GM20000 (cell line): Measurements from ENCODE around the gene SPTBN4.
A peak's percentile ranks its signal among the peaks of the same experiment; 100 is the strongest.

ENCODE experiments used
- DNase-seq: peaks from one replicate; pipeline ENCODE4 v3.0.0; 2012; ENCODE audit warnings: low spot score
- CTCF ChIP-seq: IDR thresholded peaks from 2 replicates; pipeline ENCODE4 v1.5.1; 2012; ENCODE audit warnings: mild to moderate bottlenecking, control low read depth; ENCODE audit errors: extremely low read depth, missing control alignments

The SPTBN4 gene

DNA sequence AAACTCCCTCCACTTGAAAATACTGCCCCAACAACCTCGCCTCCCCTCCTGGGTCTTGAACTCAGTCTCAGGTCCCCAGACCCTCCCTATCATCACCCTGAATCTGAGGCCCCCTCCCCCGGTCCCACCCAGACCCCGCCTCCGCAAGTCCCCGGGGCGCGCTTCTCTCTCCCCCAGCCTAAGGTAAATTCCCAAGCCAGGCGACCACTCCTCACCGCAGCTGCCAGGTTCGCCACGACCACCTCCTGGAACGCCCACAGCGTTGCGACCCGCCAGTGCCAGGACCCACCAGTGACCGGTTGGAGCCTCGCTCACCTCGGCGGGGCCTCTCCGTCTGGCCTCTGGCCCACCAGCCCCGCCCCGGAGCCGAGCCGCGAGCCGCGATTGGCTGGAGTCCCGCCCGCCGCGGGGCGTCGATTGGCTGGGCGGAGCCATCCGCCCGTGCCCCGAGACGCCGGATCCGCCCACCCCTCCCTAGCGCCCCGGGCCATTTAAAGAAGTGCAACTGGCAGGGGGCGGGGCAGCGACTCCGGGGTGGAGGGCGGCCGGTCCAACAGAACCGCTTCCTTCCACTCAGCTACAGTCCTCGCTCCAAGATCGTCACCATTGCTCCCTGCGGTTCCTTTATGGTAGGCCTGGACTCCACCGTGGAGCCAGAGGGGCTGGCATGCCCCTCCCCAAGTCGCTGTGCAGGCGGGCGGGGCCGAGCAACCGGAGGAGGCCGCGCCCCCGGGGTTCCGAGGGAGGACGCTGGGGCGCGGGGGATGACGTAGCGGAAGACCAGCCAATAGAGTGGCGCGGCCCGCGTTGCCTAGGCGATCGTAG, 22.6 kb upstream of the SPTBN4 start, which contains the start of gene SERTAD3:
Gene SERTAD3, minus strand, starts transcription at position 336 of the 825 bp plus-strand sequence. CDS start 2,255 bp downstream, outside the sequence.
- no peak for TF ChIP-seq CTCF
- DNase-seq: peak; percentile 98

DNA sequence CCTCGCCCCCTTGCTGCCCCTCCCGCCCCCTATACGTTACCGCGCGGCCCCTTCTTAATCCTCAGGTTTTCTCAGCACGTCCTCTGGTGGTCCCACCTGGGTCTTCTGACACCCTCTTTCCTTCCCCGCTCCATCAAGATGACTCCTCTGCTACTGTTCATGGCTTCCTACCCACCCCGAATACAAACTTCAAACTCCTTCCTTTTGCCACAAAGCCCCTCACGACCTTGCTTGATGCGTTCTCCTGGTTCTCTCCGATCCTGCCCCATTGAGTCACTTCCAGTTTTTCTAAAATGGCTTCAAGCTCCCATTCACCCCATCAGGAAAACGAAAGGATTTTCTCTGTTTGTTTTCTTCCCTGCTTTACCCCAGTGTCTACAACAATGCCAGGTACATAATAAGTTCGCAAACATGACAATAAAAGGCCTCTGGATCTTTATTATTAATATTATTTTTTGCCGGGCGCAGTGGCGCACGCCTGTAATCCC, 21.9 kb upstream of the SPTBN4 start:
- TF ChIP-seq CTCF: peak; percentile 5
- no peak for DNase-seq

DNA sequence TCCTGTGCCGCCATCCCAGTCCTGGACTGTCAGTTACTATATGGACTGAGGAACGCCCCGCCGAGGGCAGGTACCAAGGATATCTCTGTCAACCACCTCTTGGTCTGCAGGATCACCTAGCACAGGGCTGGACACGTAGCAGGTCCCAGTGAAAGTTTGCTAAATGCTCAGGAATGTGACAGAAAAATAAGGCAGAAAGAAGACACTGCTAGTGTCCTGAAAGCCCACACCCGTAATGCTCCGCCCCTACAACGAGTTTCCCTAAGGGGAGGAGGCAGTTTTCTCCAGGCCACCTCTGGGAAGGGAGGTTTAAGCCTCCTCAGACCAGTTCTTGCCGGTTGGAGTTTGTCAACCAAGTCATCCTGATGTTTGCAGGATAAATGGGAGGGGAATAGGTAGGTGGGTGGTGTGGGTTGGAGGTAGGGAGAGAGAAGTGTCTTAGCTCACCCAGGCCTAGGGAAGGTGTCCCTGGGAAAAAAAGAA, 21.0 kb upstream of the SPTBN4 start:
- DNase-seq: no peak

DNA sequence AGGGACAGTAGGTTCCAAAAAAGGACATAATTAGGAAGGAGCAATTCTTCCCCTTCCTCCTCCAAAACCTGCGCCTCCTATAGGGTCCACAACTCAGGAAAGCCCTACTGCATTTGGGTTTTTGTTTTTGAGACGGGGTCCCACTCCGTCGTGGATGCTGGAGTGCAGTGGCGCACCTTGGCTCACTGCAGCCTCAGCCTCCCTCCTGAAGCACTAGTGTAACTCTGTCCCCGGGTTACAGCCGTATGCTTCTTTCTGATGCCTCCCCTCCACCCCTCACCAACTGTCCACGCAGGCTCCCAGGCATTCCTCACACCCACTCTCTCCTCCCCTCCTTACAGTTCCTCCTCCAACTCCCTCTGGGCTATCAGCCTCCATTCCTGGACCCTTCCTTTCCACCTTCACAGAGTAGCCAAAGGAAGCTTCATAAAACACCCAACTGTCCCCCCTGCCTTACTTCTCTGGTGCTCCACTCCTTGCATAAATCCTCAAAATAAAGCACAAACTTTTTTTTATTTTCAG, 20.5 kb upstream of the SPTBN4 start:
- DNase-seq: no peak
- no peak for TF ChIP-seq CTCF

More for the DNA sequence above, 21.0 kb upstream of the SPTBN4 start:
- TF ChIP-seq CTCF: no peak

DNA sequence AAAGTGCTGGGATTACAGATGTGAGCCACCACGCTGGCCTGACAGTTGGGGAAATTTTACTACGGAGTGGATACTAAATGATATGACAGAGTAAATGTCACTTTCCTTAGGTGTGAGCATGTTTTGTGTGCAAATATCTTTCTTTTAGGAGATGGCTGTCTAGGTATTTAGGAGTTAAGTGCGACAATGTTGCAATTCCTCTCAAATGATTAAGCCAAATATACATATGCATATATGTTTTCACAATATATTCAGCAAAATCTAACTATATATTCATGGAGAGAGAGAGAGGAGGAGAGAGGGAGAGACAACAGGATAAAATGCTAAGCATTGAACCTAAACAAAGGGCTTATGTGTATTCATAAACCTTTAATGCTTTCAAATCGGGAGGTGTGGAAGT, 17.3 kb upstream of the SPTBN4 start:
- TF ChIP-seq CTCF: no peak
- DNase-seq: no peak

DNA sequence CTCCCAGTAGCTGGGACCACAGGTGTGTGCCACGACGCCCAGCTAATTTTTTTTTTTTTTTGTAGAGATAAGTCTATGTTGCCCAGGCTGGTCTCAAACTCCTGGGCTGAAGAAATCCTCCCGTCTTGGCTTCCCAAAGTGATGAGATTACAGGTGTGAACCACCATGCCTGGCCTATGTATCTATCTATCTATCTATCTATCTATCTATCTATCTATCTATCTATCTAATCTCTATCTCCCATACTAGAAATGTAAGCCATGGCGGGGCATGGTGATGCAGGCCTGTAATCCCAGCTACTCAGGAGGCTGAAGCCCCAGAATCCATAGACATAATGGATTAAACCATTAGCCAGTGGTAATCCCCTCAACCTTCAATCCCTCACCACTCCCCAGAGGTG, 16.1 kb upstream of the SPTBN4 start:
- TF ChIP-seq CTCF: no peak
- DNase-seq: no peak

DNA sequence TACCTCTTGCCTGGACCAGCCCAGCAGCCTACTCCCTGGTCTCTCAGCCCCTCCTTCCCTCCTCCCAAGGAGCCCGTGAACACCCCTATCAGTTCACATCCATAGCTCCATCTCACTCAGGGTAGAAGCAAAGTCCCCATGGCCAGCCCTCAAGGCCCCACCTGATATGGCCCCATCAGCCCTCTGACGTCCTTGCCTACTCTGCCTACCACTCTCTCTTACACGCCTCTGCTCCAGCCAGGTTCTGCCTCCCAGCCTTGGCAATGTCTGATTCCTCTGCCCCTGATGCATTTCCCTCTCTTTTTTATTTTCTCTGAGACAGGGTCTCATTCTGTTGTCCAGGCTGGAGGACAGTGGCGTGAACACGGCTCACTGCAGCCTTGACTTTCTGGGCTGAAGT, 14.8 kb upstream of the SPTBN4 start:
- no peak for TF ChIP-seq CTCF
- no peak for DNase-seq
